Neutrophil (primary cell): ENCODE measurements around the gene SPECC1L.

ENCODE experiments used
- H3K27ac ChIP-seq: fragments of 200-600 bp; sonication (generic); 2 replicates; pipeline ENCODE4 v1.5.1; 2016; ENCODE audit warnings: mild to moderate bottlenecking, moderate library complexity
- H3K27me3 ChIP-seq: fragments of 200-600 bp; sonication (generic); 2 replicates; pipeline ENCODE4 v1.6.0; 2016; ENCODE audit warnings: mild to moderate bottlenecking
- H3K36me3 ChIP-seq: fragments of 200-600 bp; sonication (generic); 2 replicates; pipeline ENCODE4 v1.5.1; 2017
- H3K4me1 ChIP-seq, 2 experiments: fragments of 200-600 bp in 1 of 2; sonication (generic) in 1 of 2; 1 replicate in 1 of 2; 2 replicates in 1 of 2; pipeline versions ENCODE4 v1.5.1 to v1.6.1; 2013 to 2016; ENCODE audit warnings: low read depth in 1 of 2, low read length in 1 of 2, mild to moderate bottlenecking in 1 of 2, moderate library complexity in 1 of 2; ENCODE audit not compliant: control insufficient read depth in 1 of 2, insufficient read depth in 1 of 2
- H3K4me3 ChIP-seq, 2 experiments: fragments of 200-600 bp in 1 of 2; sonication (generic) in 1 of 2; 1 replicate in 1 of 2; 2 replicates in 1 of 2; pipeline ENCODE4 v1.5.1; 2013 to 2016; ENCODE audit warnings: low read depth in 1 of 2, low read length in 1 of 2, mild to moderate bottlenecking in 1 of 2, moderate library complexity in 1 of 2
- H3K9me3 ChIP-seq: fragments of 200-600 bp; sonication (generic); 2 replicates; pipeline ENCODE4 v1.5.1; 2016
- TF ChIP-seq, protein P1 (sequence below): fragments of 200-600 bp; sonication (generic); IDR thresholded peaks from 2 replicates; pipeline ENCODE4 v1.5.1; 2016; ENCODE audit warnings: antibody characterized with exemption

The SPECC1L gene, protein sequence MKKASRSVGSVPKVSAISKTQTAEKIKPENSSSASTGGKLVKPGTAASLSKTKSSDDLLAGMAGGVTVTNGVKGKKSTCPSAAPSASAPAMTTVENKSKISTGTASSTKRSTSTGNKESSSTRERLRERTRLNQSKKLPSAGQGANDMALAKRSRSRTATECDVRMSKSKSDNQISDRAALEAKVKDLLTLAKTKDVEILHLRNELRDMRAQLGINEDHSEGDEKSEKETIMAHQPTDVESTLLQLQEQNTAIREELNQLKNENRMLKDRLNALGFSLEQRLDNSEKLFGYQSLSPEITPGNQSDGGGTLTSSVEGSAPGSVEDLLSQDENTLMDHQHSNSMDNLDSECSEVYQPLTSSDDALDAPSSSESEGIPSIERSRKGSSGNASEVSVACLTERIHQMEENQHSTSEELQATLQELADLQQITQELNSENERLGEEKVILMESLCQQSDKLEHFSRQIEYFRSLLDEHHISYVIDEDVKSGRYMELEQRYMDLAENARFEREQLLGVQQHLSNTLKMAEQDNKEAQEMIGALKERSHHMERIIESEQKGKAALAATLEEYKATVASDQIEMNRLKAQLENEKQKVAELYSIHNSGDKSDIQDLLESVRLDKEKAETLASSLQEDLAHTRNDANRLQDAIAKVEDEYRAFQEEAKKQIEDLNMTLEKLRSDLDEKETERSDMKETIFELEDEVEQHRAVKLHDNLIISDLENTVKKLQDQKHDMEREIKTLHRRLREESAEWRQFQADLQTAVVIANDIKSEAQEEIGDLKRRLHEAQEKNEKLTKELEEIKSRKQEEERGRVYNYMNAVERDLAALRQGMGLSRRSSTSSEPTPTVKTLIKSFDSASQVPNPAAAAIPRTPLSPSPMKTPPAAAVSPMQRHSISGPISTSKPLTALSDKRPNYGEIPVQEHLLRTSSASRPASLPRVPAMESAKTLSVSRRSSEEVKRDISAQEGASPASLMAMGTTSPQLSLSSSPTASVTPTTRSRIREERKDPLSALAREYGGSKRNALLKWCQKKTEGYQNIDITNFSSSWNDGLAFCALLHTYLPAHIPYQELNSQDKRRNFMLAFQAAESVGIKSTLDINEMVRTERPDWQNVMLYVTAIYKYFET

GRCh38 chr22:24270556-24271385 lies at the start of gene SPECC1L:
SPECC1L (plus strand) TSS chr22:24270831; CDS start chr22:24302232, 31,401 bp downstream.
- no peaks in the 10 kb centered on the region for H3K27me3 ChIP-seq
- H3K4me1 ChIP-seq: peaks cover 14 to 20% of the 10 kb centered on the region in 2 experiments
- TF ChIP-seq, protein P1, sequence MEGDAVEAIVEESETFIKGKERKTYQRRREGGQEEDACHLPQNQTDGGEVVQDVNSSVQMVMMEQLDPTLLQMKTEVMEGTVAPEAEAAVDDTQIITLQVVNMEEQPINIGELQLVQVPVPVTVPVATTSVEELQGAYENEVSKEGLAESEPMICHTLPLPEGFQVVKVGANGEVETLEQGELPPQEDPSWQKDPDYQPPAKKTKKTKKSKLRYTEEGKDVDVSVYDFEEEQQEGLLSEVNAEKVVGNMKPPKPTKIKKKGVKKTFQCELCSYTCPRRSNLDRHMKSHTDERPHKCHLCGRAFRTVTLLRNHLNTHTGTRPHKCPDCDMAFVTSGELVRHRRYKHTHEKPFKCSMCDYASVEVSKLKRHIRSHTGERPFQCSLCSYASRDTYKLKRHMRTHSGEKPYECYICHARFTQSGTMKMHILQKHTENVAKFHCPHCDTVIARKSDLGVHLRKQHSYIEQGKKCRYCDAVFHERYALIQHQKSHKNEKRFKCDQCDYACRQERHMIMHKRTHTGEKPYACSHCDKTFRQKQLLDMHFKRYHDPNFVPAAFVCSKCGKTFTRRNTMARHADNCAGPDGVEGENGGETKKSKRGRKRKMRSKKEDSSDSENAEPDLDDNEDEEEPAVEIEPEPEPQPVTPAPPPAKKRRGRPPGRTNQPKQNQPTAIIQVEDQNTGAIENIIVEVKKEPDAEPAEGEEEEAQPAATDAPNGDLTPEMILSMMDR: peak; percentile 69
- H3K4me3 ChIP-seq: peak within 1 kb of the TSS; percentile 95 to 98
- H3K27ac ChIP-seq: peak within 1 kb of the TSS; percentile 89
- H3K9me3 ChIP-seq: no peaks in the 10 kb centered on the region
- H3K36me3 ChIP-seq: no peaks in the 10 kb centered on the region

DNA sequence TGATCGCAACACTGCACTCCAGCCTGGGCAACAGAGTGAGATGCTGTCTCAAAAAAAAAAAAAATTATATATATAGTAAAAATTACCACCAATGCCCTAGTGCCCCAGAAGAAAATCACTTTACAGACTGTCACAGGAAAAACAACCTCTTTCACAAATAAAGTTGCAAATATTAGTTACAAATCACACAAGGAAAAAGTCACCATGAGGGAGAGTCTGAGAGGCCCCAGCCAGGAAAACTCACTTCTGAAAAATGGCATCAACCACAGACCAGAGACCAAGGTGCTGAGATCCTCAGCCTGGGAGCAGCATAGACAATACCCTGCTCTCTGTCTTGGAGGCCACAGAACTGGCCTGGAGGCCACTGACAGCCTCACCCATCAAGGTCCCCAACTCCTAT lies 46.2 kb upstream of the SPECC1L start:
- Histone ChIP-seq H3K36me3 (no peaks in the 10 kb centered on the region), H3K27ac (no peak overlapping the region)
- TF ChIP-seq, protein P1: no peak

GRCh38 chr22:24225044-24225601 lies 45.5 kb upstream of the SPECC1L start:
- Histone ChIP-seq H3K4me3 (no peak overlapping the region), H3K36me3 (no peaks in the 10 kb centered on the region), H3K9me3 (no peaks in the 10 kb centered on the region), H3K4me1 (peaks cover 0 to 3% of the 10 kb centered on the region in 2 experiments), H3K27ac (no peak overlapping the region), H3K27me3 (no peaks in the 10 kb centered on the region)
- TF ChIP-seq, protein P1: no peak

More for the DNA sequence above, 46.2 kb upstream of the SPECC1L start:
- Histone ChIP-seq H3K27me3 (no peaks in the 10 kb centered on the region), H3K4me3 (no peak overlapping the region), H3K4me1 (peaks cover 0 to 3% of the 10 kb centered on the region in 2 experiments), H3K9me3 (no peaks in the 10 kb centered on the region)

- TF ChIP-seq, protein P1: no peak
- Histone ChIP-seq H3K27me3 (no peaks in the 10 kb centered on the region), H3K4me1 (peaks cover 4 to 5% of the 10 kb centered on the region in 2 experiments), H3K9me3 (no peaks in the 10 kb centered on the region), H3K36me3 (no peaks in the 10 kb centered on the region), H3K27ac (no peak overlapping the region), H3K4me3 (no peak overlapping the region)
These were observed 44.7 kb upstream of the SPECC1L start for GRCh38 chr22:24225951-24226350.
